PC-3 (cell line): ENCODE data around the gene LMNA. TPM values are rescaled to one million over a fixed set of nuclear protein-coding genes. Genes with fewer than 3 reads are reported as not detected.

Experiments
- ATAC-seq: fragments of 200-7000 bp; cut with Tn5 transposase; 2 replicates; pipeline ENCODE4 v1.9.1; 2020; ENCODE audit warnings: mild to moderate bottlenecking, moderate library complexity
- BruUV-seq: library from RNA; stranded (reverse); fragments of 400-500 nt; replicated peaks from 2 replicates; lab custom pipeline; 2021; lab: Mats Ljungman, UMichigan
- CTCF ChIA-PET: fragments of 300-600 bp; sonication (Branson Sonifier 250); formaldehyde crosslinking; loops from one replicate; lab custom pipeline; 2022; ENCODE audit warnings: antibody characterized with exemption; lab: Charles Lee
- POLR2A ChIA-PET: fragments of 300-600 bp; sonication (Branson Sonifier 250); formaldehyde crosslinking; loops from one replicate; lab custom pipeline; 2022; ENCODE audit warnings: antibody characterized with exemption; ENCODE audit not compliant: unreplicated experiment; lab: Charles Lee
- DNase-seq: peaks from one replicate; pipeline ENCODE4 v3.0.0-alpha.2; 2015
- H2AFZ ChIP-seq: fragments of 300-600 bp; sonication (generic); 2 replicates; pipeline ENCODE4 v1.6.0; 2016; ENCODE audit warnings: antibody characterized with exemption, low read length
- H3F3A ChIP-seq: fragments of 300-600 bp; sonication (generic); one replicate; pipeline ENCODE4 v1.6.0; 2017; ENCODE audit warnings: antibody characterized with exemption, low read length, control low read depth, mild to moderate bottlenecking; ENCODE audit not compliant: unreplicated experiment
- H3K27ac ChIP-seq: fragments of 300-600 bp; sonication (generic); 2 replicates; pipeline ENCODE4 v1.5.1; 2016; ENCODE audit warnings: mild to moderate bottlenecking, low read length
- H3K27me3 ChIP-seq: fragments of 300-600 bp; sonication (generic); 2 replicates; pipeline ENCODE4 v1.6.1; 2016; ENCODE audit warnings: low read length, mixed read lengths
- H3K36me3 ChIP-seq: fragments of 300-600 bp; sonication (generic); 2 replicates; pipeline ENCODE4 v1.6.1; 2016; ENCODE audit warnings: low read depth, mixed run types, low read length, mixed read lengths
- H3K4me1 ChIP-seq: fragments of 300-600 bp; sonication (generic); 2 replicates; pipeline ENCODE4 v1.5.1; 2016; ENCODE audit warnings: low read length; ENCODE audit not compliant: insufficient read depth
- H3K4me2 ChIP-seq: fragments of 300-600 bp; sonication (generic); 2 replicates; pipeline ENCODE4 v1.6.0; 2016; ENCODE audit warnings: low read length
- H3K4me3 ChIP-seq: fragments of 300-600 bp; sonication (generic); 2 replicates; pipeline ENCODE4 v1.5.1; 2016; ENCODE audit warnings: mild to moderate bottlenecking, low read length, mixed read lengths
- H3K79me2 ChIP-seq: fragments of 300-600 bp; sonication (generic); 2 replicates; pipeline ENCODE4 v1.6.1; 2017; ENCODE audit warnings: low read length, mixed read lengths
- H3K9ac ChIP-seq: fragments of 300-600 bp; sonication (generic); 2 replicates; pipeline ENCODE4 v1.6.0; 2016; ENCODE audit warnings: mild to moderate bottlenecking, low read length
- H3K9me2 ChIP-seq: fragments of 300-600 bp; sonication (generic); replicated peaks from 2 replicates; pipeline ENCODE4 v1.6.1; 2016; ENCODE audit warnings: mixed run types, low read length, mixed read lengths
- H3K9me3 ChIP-seq: fragments of 300-600 bp; sonication (generic); 2 replicates; pipeline ENCODE4 v1.6.1; 2016; ENCODE audit warnings: low read length, mixed read lengths
- H4K20me1 ChIP-seq: fragments of 300-600 bp; sonication (generic); 2 replicates; pipeline ENCODE4 v1.6.1; 2016; ENCODE audit warnings: low read length, mixed read lengths
- EZH2 ChIP-seq: fragments of 300-600 bp; sonication (generic); IDR thresholded peaks from one replicate; pipeline ENCODE4 v1.6.1; 2017; ENCODE audit warnings: antibody characterized with exemption, mild to moderate bottlenecking, low read length; ENCODE audit not compliant: unreplicated experiment
- EZH2phosphoT487 ChIP-seq: fragments of 300-600 bp; sonication (generic); IDR thresholded peaks from 2 replicates; pipeline ENCODE4 v1.6.1; 2018; ENCODE audit warnings: mild to moderate bottlenecking, antibody characterized with exemption, low read length, borderline replicate concordance
- intact Hi-C: fragments of 100-400 bp; cut with micrococcal nuclease; formaldehyde crosslinking; loops from 2 replicates; pipeline ENCODE4 v1.9.0; 2023
- total RNA-seq: library from RNA; depleted of rRNA; stranded (reverse); fragments of >200 nt; gene quantifications from 2 replicates; pipeline ENCODE4 v1.2.3, GENCODE V29; 2014
- TF ChIP-seq, protein P1 (sequence below): fragments of 300-600 bp; sonication (generic); conservative IDR thresholded peaks from 2 replicates; pipeline ENCODE4 v1.5.1; 2017; ENCODE audit warnings: antibody characterized with exemption, low read depth, mild to moderate bottlenecking, low read length

LMNA gene
- total RNA-seq, 1 experiment from 2014 or later, result 864 TPM

DNA sequence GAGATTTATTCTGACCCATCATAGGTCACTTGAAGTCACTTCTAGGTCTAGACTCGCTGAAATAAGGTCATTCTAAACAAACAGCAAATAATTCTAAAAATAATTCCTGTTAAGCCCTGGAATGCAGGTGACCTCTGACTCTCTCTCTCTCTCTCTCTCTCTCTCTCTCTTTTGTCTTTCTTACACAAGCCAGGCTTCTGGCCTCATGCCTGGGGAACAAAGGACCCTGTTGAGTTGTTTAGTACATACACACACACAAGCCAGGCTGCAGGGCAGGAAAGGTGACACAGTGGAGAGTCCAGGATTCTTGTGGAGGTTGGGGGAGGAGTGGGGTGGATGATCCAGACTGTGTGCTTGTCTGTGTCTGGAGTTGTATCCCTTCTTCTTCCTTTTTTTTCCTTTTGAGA is 28.3 kb upstream of the LMNA start:
- Histone ChIP-seq H3K27me3 (no peaks in the 10 kb centered on the region), H3K4me1 (peaks cover 16% of the 10 kb centered on the region), H3F3A (no peaks in the 10 kb centered on the region), H3K79me2 (peaks cover 9% of the 10 kb centered on the region), H3K9ac (no peak overlapping the region), H4K20me1 (no peaks in the 10 kb centered on the region), H3K4me2 (no peak overlapping the region), H3K9me3 (no peaks in the 10 kb centered on the region), H2AFZ (no peak overlapping the region), H3K9me2 (no peaks in the 10 kb centered on the region), H3K36me3 (no peaks in the 10 kb centered on the region), H3K27ac (no peak overlapping the region), H3K4me3 (no peak overlapping the region)
- ATAC-seq (no peak), DNase-seq (peak; percentile 60)
- CTCF ChIA-PET, result no interaction called here
- intact Hi-C loops, result no loop called here
- POLR2A ChIA-PET, result no interaction called here
- TF ChIP-seq, protein P1, sequence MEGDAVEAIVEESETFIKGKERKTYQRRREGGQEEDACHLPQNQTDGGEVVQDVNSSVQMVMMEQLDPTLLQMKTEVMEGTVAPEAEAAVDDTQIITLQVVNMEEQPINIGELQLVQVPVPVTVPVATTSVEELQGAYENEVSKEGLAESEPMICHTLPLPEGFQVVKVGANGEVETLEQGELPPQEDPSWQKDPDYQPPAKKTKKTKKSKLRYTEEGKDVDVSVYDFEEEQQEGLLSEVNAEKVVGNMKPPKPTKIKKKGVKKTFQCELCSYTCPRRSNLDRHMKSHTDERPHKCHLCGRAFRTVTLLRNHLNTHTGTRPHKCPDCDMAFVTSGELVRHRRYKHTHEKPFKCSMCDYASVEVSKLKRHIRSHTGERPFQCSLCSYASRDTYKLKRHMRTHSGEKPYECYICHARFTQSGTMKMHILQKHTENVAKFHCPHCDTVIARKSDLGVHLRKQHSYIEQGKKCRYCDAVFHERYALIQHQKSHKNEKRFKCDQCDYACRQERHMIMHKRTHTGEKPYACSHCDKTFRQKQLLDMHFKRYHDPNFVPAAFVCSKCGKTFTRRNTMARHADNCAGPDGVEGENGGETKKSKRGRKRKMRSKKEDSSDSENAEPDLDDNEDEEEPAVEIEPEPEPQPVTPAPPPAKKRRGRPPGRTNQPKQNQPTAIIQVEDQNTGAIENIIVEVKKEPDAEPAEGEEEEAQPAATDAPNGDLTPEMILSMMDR, result no peak
- TF ChIP-seq EZH2phosphoT487, result no peak
- BruUV-seq, result no TSS peak

DNA sequence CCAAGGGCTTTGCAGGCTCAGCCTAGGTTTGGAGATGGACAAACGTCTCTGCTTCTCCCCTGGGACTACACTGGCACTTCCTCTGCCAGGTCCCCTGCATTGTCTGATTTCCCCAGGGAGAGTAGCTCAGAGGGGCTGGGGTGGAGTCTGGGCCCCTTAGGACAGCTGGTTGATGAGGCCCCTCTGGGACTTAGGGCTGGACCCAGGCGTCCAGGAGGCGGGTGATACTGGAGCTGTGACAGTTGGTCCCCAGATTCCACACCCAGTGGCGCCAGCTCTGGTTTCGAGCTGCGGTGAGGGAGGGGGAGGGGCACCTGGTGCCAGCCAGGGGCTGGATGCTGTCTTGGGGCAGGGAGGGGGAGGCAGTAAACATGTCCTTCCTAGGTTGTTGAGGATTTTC is 24.8 kb upstream of the LMNA start:
- POLR2A ChIA-PET, result interaction anchor here (0.6 kb wide), 1 partner anchor 279 kb away, joined by 9 read pairs; no protein-coding TSS in a partner anchor
- no peak for TF ChIP-seq EZH2phosphoT487
- TF ChIP-seq, protein P1, result no peak
- TF ChIP-seq EZH2, result no peak
- H3K79me2 ChIP-seq, result no peaks in the 10 kb centered on the region

DNA sequence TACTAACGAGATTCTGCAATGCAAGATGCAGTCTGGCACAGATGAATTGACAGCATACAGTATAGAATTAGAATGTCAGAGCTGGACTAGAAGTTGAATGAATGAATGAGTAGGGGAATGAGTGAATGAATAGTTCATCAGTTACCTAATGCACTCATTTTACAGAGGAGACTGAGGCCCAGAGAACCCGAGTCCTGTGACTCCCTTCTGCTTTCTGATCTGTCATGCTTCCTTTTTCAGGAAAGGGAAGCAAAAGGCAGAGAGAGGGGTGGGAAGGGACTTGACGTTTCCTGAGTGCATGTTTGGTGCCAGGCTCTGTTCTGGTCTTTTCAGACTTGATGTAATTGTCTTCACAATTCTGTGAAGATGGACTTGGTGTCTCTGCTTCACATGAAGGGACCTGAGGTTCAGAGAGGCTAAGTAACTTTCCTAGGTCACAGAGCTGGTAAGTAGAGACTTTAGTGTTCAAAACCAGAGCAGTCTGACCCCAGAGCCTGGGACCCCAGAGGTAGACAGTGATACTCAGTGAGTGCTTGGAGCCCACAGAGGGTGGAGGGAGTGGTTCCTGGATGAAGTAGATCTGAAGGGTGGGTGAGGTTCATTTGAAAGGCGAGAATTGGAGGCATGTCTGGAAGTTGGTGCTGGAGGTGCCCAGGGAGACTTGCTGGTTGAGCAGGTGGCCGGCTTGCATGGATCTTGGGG is 24.2 kb upstream of the LMNA start:
- TF ChIP-seq, protein P1, result no peak
- TF ChIP-seq EZH2 (no peak), EZH2phosphoT487 (no peak)
- H3K36me3 ChIP-seq, result no peaks in the 10 kb centered on the region
- DNase-seq, result no peak
- no peaks in the 10 kb centered on the region for H3K9me3 ChIP-seq
- no peaks in the 10 kb centered on the region for H3K27me3 ChIP-seq
- ATAC-seq, result peak; percentile 14; the same call in 1 of the 2 replicates
- peaks cover 15% of the 10 kb centered on the region for H3K4me1 ChIP-seq
- intact Hi-C loops, result loop anchor here (1.0 kb wide), 3 partner anchors 40 to 135 kb away; no protein-coding TSS in a partner anchor
- H3K27ac ChIP-seq, result no peak overlapping the region
- H3K9ac ChIP-seq, result no peak overlapping the region
- no peaks in the 10 kb centered on the region for H3K79me2 ChIP-seq
- H2AFZ ChIP-seq, result no peak overlapping the region
- H3K4me2 ChIP-seq, result no peak overlapping the region
- no peaks in the 10 kb centered on the region for H3K9me2 ChIP-seq
- H4K20me1 ChIP-seq, result no peaks in the 10 kb centered on the region
- H3F3A ChIP-seq, result no peaks in the 10 kb centered on the region
- ChIA-PET POLR2A (interaction anchor here (0.6 kb wide), 2 partner anchors 37 to 278 kb away, joined by 3 to 9 read pairs; no protein-coding TSS in a partner anchor), CTCF (interaction anchor here (1.1 to 1.7 kb wide), 2 partner anchors 56 to 135 kb away, joined by 5 to 9 read pairs; no protein-coding TSS in a partner anchor)
- BruUV-seq, result no TSS peak
- H3K4me3 ChIP-seq, result no peak overlapping the region

More for the DNA sequence above, 24.8 kb upstream of the LMNA start:
- ATAC-seq (no peak), DNase-seq (no peak)
- Histone ChIP-seq H3K9ac (no peak overlapping the region), H2AFZ (no peak overlapping the region), H3K4me1 (peaks cover 11% of the 10 kb centered on the region), H3K27me3 (no peaks in the 10 kb centered on the region), H3F3A (no peaks in the 10 kb centered on the region), H4K20me1 (no peaks in the 10 kb centered on the region), H3K4me2 (no peak overlapping the region), H3K27ac (no peak overlapping the region), H3K36me3 (no peaks in the 10 kb centered on the region), H3K9me2 (no peaks in the 10 kb centered on the region), H3K9me3 (no peaks in the 10 kb centered on the region), H3K4me3 (no peak overlapping the region)
- CTCF ChIA-PET, result interaction anchor here (1.7 kb wide), 1 partner anchor 135 kb away, joined by 9 read pairs; no protein-coding TSS in a partner anchor
- intact Hi-C loops, result loop anchor here (1.0 kb wide), 3 partner anchors 41 to 136 kb away; no protein-coding TSS in a partner anchor
- no TSS peak for BruUV-seq
